Measurements from ENCODE around the gene ARMC2.

ARMC2 gene

GRCh38 chr6:108904741-108905140 lies 56.5 kb downstream of the ARMC2 start:
- no peak overlapping the region for H3K4me3 ChIP-seq (ENCODE audit: low read depth, low read length)
- no peak for TF ChIP-seq CTCF (conservative IDR thresholded peaks at IDR 0.05; ENCODE audit: low read depth, low read length)
- DNase-seq (ENCODE audit: low read depth): no peak

GRCh38 chr6:108914235-108915022 lies 66.2 kb downstream of the ARMC2 start:
- no peak overlapping the region for H3K4me3 ChIP-seq (ENCODE audit: low read depth, low read length)
- TF ChIP-seq CTCF (conservative IDR thresholded peaks at IDR 0.05; ENCODE audit: low read depth, low read length): peak; percentile 36
- DNase-seq (ENCODE audit: low read depth): peak; percentile 29

DNA sequence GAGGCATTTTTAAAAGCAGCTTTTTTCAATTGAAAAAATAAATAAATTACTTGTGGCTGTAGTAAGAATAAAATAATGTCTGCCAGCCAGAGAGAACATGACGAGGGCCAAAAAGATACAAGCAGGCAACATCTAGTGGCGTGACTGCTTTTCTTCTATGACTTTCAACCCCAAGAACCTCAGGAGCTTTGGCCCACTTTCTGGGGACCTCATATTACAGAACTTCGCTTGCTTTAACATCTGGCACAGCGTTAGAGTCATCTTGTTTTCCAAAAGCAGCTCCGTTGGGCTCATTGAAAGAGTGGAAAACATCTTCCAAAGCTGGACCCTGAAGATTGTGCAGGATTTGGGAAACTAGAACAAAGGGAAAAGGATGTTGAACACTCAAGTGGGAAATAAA lies 67.0 kb downstream of the ARMC2 start:
- no peak for TF ChIP-seq CTCF (conservative IDR thresholded peaks at IDR 0.05; ENCODE audit: low read depth, low read length)
- no peak overlapping the region for H3K4me3 ChIP-seq (ENCODE audit: low read depth, low read length)
- DNase-seq (ENCODE audit: low read depth): no peak

DNA sequence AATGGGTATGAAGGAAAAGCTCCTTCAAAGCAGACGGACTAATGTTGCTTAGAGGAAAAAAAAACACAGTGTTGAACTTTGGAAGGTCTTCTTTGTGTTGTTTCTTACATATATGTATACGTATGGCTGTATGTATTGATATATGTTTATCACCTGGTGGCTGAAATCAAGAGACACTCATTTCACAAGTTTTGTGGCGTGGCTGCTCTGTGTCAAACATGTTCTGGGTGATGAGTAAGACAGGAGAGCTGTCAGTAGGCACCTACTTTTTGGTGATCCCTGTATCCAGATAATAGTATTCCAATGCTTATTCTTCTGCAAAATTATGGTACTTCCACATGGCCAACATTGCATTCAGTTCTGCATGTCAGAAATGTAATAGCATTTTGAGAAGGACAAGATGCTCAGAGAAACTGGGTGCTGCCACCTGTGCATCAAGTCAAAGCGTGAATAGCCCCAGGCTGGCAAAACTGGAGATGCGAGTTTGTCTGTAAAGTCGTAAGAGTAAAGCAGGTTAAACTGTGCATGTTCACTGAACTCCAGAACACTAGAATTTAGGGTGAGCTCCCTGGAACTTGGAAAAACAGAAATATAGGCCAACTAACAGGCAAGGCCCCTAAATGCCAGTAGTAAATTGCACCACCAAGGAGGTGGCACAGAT lies 67.9 kb downstream of the ARMC2 start:
- DNase-seq (ENCODE audit: low read depth): no peak
- no peak overlapping the region for H3K4me3 ChIP-seq (ENCODE audit: low read depth, low read length)
- no peak for TF ChIP-seq CTCF (conservative IDR thresholded peaks at IDR 0.05; ENCODE audit: low read depth, low read length)

GRCh38 chr6:108920751-108921150 lies 72.5 kb downstream of the ARMC2 start:
- TF ChIP-seq CTCF (conservative IDR thresholded peaks at IDR 0.05; ENCODE audit: low read depth, low read length): no peak
- H3K4me3 ChIP-seq (ENCODE audit: low read depth, low read length): no peak overlapping the region
- no peak for DNase-seq (ENCODE audit: low read depth)

- H3K4me3 ChIP-seq (ENCODE audit: low read depth, low read length): no peak overlapping the region
- no peak for TF ChIP-seq CTCF (conservative IDR thresholded peaks at IDR 0.05; ENCODE audit: low read depth, low read length)
- DNase-seq (ENCODE audit: low read depth): peak; percentile 57
Observed at GRCh38 chr6:108921547-108922361, 73.5 kb downstream of the ARMC2 start.
